Endometrial microvascular endothelial cells (primary cell): Measurements from ENCODE around the gene LYSET. TPM values are rescaled to one million over a fixed set of nuclear protein-coding genes. Genes with fewer than 3 reads are reported as not detected.
"Not testable (repeated sequence)": the region's sequence is repeated elsewhere in the genome, so short reads cannot be mapped to it uniquely, and the experiment has no call there.

Experiments used
- in situ Hi-C: cut with HindIII; loops from 2 replicates; pipeline ENCODE4 v1.10.0; 2017; ENCODE audit warnings: low sequenced_read_pairs, low pct_unique_long_range_greater_than_20kb; ENCODE audit errors: inconsistent ontology term
- total RNA-seq: library from RNA; depleted of rRNA; stranded (reverse); fragments of >200 nt; gene quantifications from one replicate; pipeline ENCODE4 v1.2.3, GENCODE V29; 2015; ENCODE audit errors: inconsistent ontology term

LYSET gene, protein sequence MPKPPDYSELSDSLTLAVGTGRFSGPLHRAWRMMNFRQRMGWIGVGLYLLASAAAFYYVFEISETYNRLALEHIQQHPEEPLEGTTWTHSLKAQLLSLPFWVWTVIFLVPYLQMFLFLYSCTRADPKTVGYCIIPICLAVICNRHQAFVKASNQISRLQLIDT
- 7.9 TPM for total RNA-seq

DNA sequence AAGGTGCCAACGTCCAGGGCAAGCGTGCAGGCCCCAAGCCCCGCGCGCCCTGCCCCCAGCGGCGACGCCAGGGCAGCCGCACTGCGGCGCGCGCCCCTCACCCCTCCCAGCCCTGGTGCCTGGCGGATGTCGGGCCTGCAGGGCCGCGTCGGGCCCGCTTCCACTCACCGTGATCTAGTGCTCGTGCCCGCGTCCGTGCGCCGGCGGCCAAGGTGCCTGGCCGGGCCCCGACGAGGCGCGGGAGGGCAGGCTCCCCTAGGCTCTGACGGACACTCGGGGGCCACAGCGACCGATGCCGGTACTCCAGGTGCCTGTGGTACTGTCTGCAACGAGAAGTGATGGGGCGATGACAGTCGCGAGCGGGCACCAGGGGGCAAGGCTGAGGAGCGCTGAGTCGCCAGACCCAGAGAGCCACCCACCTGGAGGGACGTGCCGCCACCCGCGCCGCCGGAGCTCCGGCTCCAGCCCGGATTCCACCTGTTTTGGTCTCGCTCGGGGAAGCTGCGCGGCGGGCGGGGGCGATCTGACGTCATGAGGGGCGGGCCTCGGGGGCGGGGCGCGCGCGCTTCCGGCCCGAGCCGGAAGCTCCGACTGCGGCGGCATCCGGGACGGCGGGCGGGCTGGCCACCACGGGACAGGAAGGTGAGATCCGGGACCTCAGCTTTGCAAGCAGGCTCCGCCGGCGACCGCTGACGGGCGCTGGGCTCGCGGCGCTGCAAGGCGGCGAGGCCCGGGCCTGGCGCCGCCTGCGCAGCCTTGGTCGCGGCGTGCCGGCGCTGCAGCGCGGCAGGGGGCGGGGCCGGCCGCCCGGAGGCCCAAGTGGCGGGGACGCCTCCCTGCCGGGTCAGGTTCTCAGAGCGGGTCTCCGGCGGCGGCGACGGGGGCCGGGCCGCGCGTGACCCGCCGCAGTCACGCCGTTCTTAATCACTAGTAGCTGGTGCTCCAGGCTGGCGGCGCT lies at the start of gene LYSET, which contains the start of gene MOAP1:
Gene LYSET, plus strand, starts transcription at position 927 of the 958 bp plus-strand sequence. CDS start 89 bp downstream, outside the sequence.
Gene MOAP1, minus strand, starts transcription at position 507 of the 958 bp plus-strand sequence. CDS start 655 bp downstream, outside the sequence.
- in situ Hi-C loops = no loop called here

DNA sequence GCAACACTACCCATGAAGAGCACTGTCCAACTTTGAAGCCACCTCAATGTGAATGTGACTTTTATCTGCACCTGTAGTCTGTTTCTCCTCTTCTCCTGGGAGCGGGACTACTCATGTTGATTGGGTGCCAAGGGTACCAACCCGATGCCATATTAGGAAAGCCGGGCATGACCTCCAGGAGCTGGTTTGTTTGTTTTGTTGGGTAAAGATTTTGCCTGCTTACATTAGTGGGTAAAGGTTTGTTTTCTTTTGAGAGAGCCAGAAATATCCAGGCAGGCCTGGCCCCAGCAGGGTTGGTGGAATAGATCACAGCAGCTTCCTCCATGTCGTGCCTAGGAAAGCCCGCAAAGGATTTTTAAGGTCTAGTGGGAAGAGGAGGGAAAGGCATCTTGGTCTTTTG lies 49.7 kb upstream of the LYSET start:
- in situ Hi-C loops = no loop called here

DNA sequence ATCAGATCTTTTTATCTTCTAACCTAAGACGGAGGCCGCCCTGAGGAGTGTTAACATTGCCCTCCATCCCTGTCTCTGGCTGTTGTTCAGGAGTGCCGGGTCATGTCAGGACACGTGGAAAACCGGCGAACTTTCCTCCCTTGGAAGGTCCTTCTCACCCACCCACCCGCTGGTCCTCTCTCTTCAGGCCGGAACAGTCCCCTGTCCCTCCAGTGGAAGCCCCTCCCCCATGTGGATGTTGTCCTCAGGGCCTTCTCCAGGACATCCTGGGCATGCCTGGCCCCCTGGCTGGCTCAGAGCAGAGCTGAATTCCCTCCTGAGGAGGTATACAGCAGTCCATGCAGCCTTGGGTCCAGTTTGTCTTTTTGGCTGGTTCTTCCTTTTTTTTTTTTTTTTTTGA lies 49.1 kb upstream of the LYSET start:
- in situ Hi-C loops = no loop called here

DNA sequence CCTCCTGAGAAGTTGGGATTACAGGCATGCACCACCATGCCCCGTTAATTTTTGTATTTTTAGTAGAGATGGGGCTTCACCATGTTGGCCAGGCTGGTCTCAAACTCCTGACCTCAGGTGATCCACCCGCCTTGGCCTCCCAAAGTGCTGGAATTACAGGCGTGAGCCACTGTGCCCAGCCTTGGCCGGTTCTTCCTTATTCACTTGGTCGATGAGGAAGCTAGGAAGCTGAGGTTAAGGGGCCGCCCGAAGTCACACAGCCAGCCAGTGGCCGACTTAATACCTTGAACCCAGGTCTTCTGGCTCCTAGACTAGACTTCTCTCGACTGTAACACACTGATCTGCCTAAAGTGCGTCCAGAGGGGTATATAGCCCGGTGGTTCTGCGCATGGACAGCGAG lies 48.6 kb upstream of the LYSET start:
- in situ Hi-C loops = not testable (repeated sequence)

DNA sequence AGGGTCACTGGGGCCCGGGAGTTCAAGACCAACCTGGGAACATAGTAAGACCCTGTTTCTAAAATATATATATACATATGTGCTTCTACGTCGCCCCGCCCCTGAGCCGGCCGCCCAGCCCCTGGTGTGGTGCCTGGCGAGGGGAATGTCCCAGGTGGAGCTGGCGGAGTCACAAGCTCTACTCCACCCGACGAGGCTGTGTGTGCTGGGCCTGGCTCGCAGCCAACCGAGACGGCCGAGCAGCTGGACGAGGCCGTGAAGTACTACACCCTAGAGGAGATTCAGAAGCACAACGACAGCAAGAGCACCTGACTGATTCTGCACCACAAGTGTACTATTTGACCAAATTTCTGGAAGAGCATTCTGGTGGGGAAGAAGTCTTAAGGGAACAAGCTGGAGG lies 47.3 kb upstream of the LYSET start:
- in situ Hi-C loops = no loop called here

DNA sequence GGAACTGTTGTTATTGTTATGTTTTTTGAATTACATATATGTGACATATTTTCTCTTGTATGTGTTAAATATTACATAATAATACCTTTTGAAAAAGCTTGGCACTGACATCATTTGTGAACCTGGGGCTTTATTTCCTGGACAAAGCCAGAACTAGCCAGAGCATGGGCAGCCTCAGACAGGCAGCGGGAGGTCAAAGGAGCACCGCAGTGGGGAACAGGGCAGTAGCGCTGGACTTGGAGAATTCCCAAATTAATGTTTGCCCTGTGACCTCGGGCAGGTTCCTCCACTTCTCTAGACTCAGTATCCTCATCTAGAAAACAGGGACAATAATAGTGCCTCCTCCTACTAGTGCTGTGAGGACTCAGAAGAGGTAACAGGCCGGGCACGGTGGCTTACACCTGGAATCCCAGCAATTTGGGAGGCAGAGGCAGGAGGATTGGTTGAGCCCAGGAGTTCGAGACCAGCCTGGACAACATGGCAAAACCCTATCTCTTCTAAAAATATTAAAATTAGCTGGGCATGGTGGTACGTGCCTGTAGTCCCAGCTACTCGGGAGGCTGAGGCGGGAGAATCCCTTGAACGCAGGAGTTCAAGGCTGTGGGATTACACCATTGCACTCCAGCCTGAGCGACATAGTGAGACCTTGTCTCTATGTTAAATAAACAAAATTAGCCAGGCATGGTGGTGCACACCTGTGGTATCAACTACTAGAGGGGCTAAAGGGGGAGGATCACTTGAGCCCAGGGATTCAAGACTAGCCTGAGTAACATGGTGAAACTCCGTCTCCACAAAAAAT lies 42.1 kb upstream of the LYSET start:
- in situ Hi-C loops = no loop called here

DNA sequence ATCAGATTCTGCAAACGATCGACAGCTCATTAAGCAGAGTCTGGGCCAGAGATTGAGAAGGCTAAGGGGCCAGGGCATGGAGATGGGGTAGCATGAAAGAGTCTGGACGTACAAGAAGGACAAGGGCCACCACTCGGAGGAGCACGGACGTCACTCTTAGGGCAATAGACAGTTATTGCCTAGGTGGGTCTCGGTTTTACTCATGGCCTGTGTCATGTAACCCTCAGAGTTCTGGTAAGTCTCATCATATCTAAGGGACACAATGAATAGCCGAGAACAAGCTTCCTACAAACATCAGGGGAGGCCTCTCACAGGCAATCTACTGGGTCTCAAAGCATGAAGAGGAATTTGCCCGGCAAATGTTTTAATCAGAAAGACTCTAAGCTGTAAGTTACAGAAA lies 39.0 kb upstream of the LYSET start:
- in situ Hi-C loops = no loop called here

DNA sequence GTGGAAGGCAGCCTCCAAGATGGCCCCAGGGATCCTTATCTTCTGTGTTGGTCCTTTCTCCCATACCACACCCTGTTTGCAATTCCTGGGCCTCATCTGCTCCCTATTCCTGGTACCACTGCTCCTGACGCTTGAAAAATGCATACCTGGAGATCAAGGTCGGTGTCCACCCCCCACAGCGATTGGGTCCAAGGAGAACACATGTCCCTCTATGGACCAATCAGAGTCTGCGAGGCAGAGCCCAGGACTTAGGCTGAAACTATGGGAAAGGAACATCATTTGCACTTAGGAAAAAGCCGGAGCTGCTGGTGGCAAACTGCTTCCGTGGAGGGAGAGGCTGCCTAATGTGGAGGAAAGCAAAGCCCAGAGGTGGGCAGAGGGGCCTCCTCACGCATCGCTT lies 36.1 kb upstream of the LYSET start:
- in situ Hi-C loops = no loop called here

DNA sequence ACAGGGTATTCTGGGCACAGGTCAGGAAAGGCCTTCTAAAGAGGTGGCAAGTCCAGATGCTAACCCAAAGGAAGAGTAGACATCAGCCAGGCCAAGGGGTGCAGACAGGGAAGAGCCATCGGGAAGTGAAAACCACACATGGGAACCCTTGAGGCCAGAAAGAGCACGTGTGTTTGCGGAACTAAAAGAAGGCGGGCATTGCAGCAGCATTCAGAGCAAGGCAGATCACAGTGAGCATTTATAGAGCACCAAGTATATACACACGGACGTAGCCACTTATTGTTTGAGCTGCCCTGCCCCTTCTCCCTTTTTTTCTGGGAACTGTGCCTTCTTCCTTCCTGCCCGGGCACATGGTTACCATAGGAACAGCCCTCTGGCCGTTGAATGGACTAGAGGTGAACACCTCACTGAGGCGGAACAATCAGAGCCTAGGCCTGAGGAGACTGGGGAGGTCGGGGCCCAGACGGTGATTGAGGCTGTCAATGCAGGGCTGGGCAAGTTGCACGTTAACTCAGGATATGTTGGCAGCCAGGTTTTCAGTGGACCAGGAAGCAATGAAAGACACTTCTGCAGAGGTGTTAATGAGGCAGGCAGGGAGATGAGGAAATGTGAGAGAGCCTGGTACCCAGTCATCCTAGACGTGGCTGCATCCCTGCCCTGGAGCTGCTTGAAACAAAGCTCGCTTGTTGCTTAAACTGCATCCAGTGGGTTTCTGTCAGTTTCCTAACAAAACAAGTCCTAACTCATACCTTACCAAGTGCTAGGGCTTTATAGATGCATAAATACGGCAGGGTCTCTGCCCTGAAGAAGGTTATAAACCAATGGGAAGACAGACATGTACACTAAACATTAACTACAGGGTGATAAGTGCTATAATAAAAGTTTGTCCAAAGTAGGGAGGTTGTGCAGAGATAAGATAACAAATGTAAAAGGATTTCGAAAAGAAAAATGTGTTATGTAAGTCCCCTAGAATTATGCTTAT lies 34.6 kb upstream of the LYSET start:
- in situ Hi-C loops = no loop called here

DNA sequence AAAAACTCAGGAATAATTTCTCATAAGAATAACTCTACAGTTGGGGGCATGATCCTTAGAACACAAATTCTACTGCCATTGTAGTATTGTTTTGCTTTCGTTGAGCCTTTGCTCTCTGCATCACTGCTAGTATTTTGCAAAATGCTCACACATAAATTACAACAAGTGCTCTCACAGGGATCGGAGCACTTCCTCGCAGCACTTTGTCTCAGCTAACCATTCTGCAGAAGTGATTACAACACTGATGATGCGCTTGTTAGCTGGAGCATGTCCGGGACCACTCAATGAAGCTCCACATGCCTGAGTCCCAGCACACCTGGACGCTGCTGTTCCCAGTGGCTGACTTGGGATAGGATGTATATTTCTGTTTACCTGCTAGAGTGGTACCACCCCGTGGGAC lies 32.0 kb upstream of the LYSET start:
- in situ Hi-C loops = no loop called here

DNA sequence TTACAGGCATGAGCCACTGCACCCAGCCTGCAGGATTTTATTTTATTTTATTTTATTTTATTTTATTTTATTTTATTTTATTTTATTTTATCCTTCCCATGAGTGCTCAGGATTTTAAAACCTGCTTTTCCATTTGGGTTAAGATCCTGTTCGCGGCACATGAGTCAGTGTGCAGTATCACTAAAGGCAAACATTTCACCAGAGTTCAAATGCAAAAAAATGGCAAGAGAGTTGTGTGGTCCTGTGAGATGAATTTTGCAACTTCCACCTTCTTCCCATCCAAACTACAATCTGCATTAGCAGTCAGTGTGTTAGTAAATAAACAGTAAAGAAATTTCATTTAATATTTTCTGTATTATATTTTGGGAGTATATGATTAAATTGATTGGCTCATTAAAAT lies 29.4 kb upstream of the LYSET start:
- in situ Hi-C loops = no loop called here

DNA sequence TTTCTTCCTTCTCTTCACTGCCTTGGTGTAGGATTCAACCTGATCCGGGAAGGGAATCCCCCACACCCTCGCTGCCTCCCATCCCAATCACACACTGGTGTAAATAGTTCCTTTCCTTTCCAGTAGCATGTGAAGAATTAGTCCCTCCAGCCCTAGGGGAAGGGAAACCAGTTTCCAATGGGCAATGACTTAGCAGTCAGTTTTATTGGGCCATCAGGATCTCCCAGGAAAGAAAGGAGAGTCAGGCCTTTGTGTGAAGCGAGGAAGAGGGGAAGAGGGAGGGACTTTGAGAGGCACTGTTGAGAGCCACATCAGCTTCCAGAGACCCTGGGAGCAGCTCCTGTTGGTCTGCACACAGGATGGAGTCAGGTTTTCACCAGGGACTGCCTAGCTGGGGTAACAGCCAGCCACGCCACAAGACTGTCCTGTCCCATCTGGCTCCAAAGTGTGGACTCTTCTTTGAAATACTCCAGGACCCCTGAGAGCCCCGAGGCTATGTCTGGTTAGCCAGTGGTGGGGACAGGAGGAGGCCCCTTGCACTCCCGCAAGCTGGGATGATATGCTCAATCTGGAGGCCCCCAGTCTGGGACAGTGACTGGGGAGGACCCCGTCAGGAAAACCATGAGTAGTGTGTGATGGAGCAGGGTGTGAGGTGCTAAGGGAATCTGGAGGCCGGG lies 28.3 kb upstream of the LYSET start:
- in situ Hi-C loops = no loop called here

DNA sequence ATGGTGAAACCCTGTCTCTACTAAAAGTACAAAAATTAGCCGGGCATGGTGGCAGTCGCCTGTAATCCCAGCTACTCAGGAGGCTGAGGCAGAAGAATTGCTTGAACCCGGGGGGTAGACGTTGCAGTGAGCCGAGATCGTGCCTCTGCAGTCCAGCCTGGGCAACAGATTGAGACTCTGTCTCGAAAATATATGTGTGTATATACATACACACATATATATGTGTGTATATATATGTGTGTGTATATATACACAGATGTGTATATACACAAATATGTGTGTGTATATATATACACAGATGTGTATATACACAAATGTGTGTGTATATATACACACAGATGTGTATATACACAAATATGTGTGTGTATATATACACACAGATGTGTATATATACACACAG lies 26.8 kb upstream of the LYSET start:
- in situ Hi-C loops = not testable (repeated sequence)

DNA sequence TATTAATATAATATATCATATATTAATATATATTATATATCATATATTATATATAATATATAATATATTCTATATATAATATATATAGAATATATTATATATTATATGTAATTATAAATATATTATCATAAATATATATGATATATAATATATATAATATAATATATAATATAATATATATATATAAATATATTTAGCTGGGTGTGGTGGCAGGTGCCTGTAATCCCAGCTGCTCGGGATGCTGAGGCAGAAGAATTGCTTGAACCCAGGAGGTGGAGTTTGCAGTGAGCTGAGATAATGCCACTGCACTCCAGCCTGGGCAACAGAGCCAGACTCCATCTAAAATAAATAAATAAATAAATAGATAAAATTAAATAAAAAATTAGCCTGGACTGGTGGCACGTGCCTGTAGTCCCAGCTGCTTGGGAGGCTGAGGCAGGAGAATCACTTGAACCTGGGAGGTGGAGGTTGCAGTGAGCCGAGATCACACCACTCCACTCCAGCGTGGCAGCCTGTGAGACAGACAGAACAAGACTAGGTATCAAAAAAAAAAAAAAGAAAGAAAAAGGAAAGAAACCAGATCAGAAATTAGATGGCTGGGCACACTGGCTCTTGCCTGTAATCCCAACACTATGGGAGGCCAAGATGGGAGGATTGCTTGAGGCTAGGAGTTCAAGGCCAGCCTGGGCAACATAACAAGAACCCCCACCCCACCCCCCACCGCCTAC lies 25.3 kb upstream of the LYSET start:
- in situ Hi-C loops = not testable (repeated sequence)

DNA sequence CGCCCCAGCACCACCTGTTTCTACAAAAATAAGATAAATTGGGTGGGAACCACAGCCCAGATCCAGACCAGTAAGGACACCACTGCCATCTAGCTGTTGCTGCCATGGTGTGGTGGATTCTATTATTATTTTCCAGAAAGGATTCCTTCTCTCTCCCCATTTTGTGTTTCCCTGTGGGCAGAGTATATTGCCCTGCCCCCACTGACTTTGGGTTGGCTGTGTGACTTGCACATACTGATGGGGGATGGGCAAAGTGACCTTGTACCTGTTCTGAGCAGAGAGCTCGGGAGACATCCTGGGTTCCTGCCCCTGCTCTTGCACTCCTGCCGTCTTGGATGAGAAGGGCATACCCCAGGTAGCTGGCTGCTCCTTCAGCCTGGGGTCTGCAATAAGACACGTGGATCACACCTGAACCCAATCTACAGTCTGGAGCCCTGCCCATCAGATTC lies 24.7 kb upstream of the LYSET start:
- in situ Hi-C loops = no loop called here

DNA sequence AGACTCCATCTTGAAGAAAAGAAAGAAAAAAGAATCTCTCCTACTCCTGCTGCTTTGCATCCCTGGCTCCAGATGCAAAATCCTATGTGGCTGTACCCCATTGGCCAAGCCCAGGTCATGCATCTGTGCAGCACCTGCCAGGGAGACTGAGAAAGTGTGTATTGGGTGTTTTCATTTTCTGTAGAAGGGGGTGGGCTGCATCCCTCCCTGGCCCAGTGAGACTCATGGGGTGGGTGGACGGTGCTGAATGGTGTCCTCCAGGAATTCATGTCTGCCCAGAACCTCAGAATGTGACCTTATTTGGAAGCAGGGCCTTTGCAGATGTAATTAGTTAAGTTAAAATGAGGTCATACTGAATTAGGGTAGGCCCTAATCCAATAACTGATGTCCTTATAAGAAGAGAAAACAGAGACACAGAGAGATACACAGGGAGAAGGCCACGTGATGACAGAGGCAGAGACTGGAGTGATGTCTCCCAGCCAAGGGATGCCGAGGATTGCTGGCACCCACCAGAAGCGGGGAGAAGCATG lies 23.6 kb upstream of the LYSET start:
- in situ Hi-C loops = no loop called here

DNA sequence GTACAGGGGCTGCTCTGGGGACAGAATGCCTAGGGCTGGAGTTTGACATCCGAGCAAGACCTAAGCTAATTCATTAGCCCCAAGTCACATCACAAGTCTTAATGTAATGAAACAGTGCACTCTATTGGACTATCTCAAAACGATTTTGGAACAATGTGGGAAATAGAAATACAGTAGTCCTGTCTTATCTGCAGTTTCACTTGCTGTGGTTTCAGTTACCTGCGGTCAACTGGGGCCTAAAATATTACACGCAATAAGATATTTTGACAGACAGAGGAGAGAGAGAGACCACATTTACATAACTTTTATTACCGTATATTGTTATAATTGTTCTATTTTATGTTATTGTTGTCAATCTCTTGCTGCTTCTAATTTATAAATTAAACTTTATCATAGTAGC lies 21.6 kb upstream of the LYSET start:
- in situ Hi-C loops = no loop called here
